Ishikawa (cell line): Measurements from ENCODE around the gene EML6.

Experiments used
- CEBPB ChIP-seq: IDR thresholded peaks from 2 replicates; pipeline ENCODE4 v1.6.1; 2012
- CREB1 ChIP-seq: IDR thresholded peaks from 2 replicates; pipeline ENCODE4 v1.6.1; 2012; ENCODE audit warnings: low read depth
- EGR1 ChIP-seq: IDR thresholded peaks from 2 replicates; pipeline ENCODE4 v1.6.1; 2012
- EP300 ChIP-seq: IDR thresholded peaks from 2 replicates; pipeline ENCODE4 v1.6.1; 2012; ENCODE audit warnings: borderline replicate concordance
- FOXM1 ChIP-seq: IDR thresholded peaks from 2 replicates; pipeline ENCODE4 v1.6.1; 2012; ENCODE audit warnings: low read depth, borderline replicate concordance
- NFIC ChIP-seq: IDR thresholded peaks from 2 replicates; pipeline ENCODE4 v1.6.1; 2012
- RAD21 ChIP-seq: IDR thresholded peaks from 2 replicates; pipeline ENCODE4 v1.6.1; 2012; ENCODE audit warnings: low read depth
- TAF1 ChIP-seq: IDR thresholded peaks from 2 replicates; pipeline ENCODE4 v1.6.1; 2012; ENCODE audit warnings: low read depth, mild to moderate bottlenecking
- TCF12 ChIP-seq: IDR thresholded peaks from 2 replicates; pipeline ENCODE4 v1.6.1; 2012; ENCODE audit warnings: low read depth
- TEAD4 ChIP-seq: IDR thresholded peaks from 2 replicates; pipeline ENCODE4 v1.6.1; 2012
- YY1 ChIP-seq: IDR thresholded peaks from 2 replicates; pipeline ENCODE4 v1.6.1; 2012; ENCODE audit warnings: low read depth
- ZBTB7A ChIP-seq: IDR thresholded peaks from 2 replicates; pipeline ENCODE4 v1.6.1; 2012; ENCODE audit warnings: low read depth
- TF ChIP-seq, protein P1 (sequence below): IDR thresholded peaks from 2 replicates; pipeline ENCODE4 v1.6.1; 2012
- TF ChIP-seq, protein P2 (sequence below): IDR thresholded peaks from 2 replicates; pipeline ENCODE4 v1.6.1; 2012; ENCODE audit warnings: low read depth, mild to moderate bottlenecking
- TF ChIP-seq, protein P3 (sequence below): IDR thresholded peaks from 2 replicates; pipeline ENCODE4 v1.6.1; 2012

The EML6 gene

DNA sequence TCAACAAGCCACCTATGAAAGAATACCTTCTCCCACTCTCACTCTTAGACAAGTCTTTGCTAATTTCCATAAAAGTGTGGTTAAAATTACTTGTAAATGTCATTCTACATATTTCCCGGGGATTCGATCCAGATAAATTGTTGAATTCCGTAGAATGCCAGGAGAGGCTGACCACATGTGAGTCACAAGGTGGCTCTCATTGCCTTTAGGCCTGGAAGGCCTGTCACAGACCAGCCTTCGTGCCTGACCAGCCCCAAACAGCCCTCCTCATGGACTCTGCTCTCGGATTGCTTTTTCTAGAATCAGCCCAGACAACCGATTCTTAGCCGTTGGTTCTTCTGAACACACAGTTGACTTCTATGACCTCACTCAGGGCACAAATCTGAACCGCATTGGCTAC is 240.8 kb downstream of the EML6 start:
- TF ChIP-seq RAD21, result no peak
- TF ChIP-seq, protein P1, sequence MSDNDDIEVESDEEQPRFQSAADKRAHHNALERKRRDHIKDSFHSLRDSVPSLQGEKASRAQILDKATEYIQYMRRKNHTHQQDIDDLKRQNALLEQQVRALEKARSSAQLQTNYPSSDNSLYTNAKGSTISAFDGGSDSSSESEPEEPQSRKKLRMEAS, result no peak
- TF ChIP-seq CREB1, result no peak

DNA sequence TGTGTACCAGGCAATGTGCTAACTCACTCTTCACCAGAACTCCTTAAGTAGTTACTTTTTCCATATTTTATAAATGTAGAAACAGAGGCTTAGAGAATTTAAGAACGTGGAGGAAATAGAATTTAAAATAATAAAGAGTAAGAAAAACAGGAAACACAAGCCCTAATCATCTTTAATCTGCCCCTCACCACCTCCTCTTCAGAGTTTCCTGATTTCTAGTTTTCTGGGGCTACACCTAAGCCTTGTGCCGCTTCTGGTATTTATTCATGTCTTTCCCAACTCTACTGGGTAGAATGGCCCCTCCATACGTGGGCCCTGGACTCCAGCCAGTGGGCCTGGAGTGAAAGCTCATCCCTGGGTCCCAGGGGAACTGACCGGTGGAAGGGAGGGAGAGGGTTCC is 241.4 kb downstream of the EML6 start:
- TF ChIP-seq TAF1, result no peak
- TF ChIP-seq EP300, result no peak
- no peak for TF ChIP-seq EGR1
- no peak for TF ChIP-seq NFIC
- TF ChIP-seq TEAD4, result no peak
- TF ChIP-seq, protein P2, sequence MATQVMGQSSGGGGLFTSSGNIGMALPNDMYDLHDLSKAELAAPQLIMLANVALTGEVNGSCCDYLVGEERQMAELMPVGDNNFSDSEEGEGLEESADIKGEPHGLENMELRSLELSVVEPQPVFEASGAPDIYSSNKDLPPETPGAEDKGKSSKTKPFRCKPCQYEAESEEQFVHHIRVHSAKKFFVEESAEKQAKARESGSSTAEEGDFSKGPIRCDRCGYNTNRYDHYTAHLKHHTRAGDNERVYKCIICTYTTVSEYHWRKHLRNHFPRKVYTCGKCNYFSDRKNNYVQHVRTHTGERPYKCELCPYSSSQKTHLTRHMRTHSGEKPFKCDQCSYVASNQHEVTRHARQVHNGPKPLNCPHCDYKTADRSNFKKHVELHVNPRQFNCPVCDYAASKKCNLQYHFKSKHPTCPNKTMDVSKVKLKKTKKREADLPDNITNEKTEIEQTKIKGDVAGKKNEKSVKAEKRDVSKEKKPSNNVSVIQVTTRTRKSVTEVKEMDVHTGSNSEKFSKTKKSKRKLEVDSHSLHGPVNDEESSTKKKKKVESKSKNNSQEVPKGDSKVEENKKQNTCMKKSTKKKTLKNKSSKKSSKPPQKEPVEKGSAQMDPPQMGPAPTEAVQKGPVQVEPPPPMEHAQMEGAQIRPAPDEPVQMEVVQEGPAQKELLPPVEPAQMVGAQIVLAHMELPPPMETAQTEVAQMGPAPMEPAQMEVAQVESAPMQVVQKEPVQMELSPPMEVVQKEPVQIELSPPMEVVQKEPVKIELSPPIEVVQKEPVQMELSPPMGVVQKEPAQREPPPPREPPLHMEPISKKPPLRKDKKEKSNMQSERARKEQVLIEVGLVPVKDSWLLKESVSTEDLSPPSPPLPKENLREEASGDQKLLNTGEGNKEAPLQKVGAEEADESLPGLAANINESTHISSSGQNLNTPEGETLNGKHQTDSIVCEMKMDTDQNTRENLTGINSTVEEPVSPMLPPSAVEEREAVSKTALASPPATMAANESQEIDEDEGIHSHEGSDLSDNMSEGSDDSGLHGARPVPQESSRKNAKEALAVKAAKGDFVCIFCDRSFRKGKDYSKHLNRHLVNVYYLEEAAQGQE, result no peak
- no peak for TF ChIP-seq YY1

DNA sequence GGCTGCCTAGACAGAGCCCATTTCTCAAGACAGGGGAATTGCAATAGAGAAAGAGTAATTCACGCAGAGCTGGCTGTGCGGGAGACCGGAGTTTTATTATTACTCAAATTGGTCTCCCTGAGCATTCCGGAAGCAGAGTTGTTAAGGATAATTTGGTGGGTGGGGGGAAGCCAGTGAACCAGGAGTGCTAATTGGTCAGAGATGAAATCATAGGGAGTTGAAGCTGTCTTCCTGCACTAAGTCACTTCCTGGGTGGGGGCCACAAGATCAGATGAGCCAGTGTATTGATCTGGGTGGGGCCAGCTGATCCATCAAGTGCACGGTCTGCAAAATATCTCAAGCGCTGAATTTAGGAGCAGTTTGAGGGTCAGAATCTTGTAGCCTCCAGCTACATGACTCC is 242.0 kb downstream of the EML6 start:
- TF ChIP-seq TCF12, result no peak
- TF ChIP-seq, protein P2, result no peak
- no peak for TF ChIP-seq EGR1
- no peak for TF ChIP-seq NFIC
- TF ChIP-seq YY1, result no peak
- TF ChIP-seq EP300, result no peak
- TF ChIP-seq, protein P3, sequence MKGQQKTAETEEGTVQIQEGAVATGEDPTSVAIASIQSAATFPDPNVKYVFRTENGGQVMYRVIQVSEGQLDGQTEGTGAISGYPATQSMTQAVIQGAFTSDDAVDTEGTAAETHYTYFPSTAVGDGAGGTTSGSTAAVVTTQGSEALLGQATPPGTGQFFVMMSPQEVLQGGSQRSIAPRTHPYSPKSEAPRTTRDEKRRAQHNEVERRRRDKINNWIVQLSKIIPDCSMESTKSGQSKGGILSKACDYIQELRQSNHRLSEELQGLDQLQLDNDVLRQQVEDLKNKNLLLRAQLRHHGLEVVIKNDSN, result no peak
- no peak for TF ChIP-seq TAF1
- TF ChIP-seq TEAD4, result no peak

DNA sequence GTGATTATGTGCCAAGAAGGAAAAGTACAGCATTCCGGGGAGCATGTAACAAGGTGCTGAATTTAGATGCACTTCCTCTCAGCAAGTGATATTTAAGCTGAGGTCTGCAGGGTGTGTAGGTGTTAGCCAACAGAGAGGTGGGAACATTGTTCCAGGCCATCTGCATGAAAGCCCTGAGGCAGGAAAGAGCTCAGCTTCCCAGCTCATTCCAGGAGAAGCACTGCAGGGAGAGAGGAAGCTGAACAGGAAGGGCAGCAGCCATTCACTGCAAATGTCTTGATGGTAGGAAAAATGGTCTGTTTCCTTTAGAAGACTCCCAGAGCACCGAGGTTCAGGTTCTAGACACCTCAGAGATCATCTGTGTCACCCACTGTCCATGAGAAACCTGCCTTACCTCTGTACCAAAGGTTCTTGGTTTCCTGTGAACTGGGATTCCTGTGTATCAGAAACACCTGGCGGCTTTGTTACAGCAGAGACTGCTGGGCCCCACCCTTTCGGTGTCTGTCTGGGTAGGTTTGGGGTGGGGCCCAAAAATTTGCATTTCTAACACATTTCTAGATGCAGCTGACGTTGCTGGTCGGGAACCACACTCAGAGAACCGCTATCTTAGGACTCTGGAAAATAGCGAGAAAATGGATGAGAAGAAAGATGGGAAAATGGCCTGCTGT is 242.8 kb downstream of the EML6 start:
- no peak for TF ChIP-seq RAD21
- TF ChIP-seq YY1, result no peak
- TF ChIP-seq NFIC, result no peak
- TF ChIP-seq EP300, result no peak
- TF ChIP-seq TCF12, result no peak
- TF ChIP-seq EGR1, result no peak
- TF ChIP-seq, protein P3, result no peak
- TF ChIP-seq CEBPB, result no peak
- TF ChIP-seq ZBTB7A, result no peak
- no peak for TF ChIP-seq TEAD4
- no peak for TF ChIP-seq CREB1
- no peak for TF ChIP-seq FOXM1
- TF ChIP-seq, protein P1, result no peak
- no peak for TF ChIP-seq TAF1

DNA sequence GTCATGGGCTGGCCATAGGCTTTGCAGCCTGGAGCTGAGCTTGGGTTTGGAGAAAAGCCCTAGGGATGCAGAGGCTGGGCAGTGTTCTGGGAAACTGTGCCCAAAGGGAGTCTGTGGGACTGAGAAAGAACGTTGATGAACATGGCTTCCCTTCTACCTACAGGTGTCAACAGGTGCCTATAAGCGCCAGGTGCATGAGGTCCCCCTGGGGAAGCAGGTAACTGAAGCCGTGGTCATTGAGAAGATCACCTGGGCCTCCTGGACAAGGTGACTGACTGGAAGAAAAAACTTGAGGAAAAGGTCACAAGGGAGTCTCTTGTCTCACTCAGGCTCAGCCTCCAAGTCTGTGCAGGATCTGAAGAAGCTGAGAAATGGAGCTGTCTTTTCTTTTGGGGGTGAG is 243.4 kb downstream of the EML6 start:
- TF ChIP-seq FOXM1 (no peak), EP300 (no peak), TAF1 (no peak), YY1 (no peak), CEBPB (no peak), CREB1 (no peak), TCF12 (no peak), TEAD4 (no peak), NFIC (no peak), RAD21 (no peak), EGR1 (no peak), ZBTB7A (no peak)
- TF ChIP-seq, protein P3, result no peak
- TF ChIP-seq, protein P2, result no peak
- TF ChIP-seq, protein P1, result no peak
